IMR-90 (cell line): ENCODE results near the gene OR6N2. TPM values are rescaled to one million over a fixed set of nuclear protein-coding genes. Genes with fewer than 3 reads are reported as not detected.

ENCODE experiments used
- ATAC-seq: fragments of 200-7000 bp; cut with Tn5 transposase; 2 replicates; pipeline ENCODE4 v1.9.1; 2020; ENCODE audit warnings: low read depth, mild to moderate bottlenecking, moderate library complexity
- Bru-seq: library from RNA; stranded (reverse); fragments of 400-500 nt; gene quantifications from one replicate; lab custom pipeline; 2021; lab: Mats Ljungman, UMichigan
- BruChase-seq, 2 experiments: library from RNA; stranded (reverse); fragments of 400-500 nt; gene quantifications; one replicate each; lab custom pipeline; 2021; lab: Mats Ljungman, UMichigan
- BruUV-seq: library from RNA; stranded (reverse); fragments of 400-500 nt; replicated peaks from 2 replicates; lab custom pipeline; 2021; lab: Mats Ljungman, UMichigan
- CTCF ChIA-PET: fragments of 300-600 bp; formaldehyde crosslinking; extraction: SDS; loops from one replicate; lab custom pipeline; 2021; ENCODE audit warnings: antibody characterized with exemption; lab: Yijun Ruan, JAX
- POLR2A ChIA-PET: fragments of 300-600 bp; sonication (Branson Sonifier 250); formaldehyde crosslinking; loops from one replicate; lab custom pipeline; 2022; ENCODE audit warnings: antibody characterized with exemption; ENCODE audit not compliant: unreplicated experiment; lab: Charles Lee
- DNase-seq: peaks from one replicate; pipeline ENCODE4 v3.0.0; 2013
- H2AFZ ChIP-seq: replicated peaks from 2 replicates; pipeline ENCODE3; 2013; ENCODE audit warnings: low read length, mild to moderate bottlenecking; ENCODE audit not compliant: poor library complexity
- H2AK5ac ChIP-seq: 2 replicates; pipeline ENCODE4 v1.6.1; 2013; ENCODE audit warnings: low read depth, low read length, inconsistent platforms
- H2AK9ac ChIP-seq: replicated peaks from 2 replicates; pipeline ENCODE3; 2013; ENCODE audit warnings: mild to moderate bottlenecking, low read depth, low read length, moderate library complexity; ENCODE audit not compliant: poor library complexity
- H2BK120ac ChIP-seq: 2 replicates; pipeline ENCODE4 v1.6.1; 2013; ENCODE audit warnings: low read depth, low read length, inconsistent platforms
- H2BK15ac ChIP-seq: 3 replicates; pipeline ENCODE4 v1.6.1; 2013; ENCODE audit warnings: low read depth, low read length, inconsistent platforms
- H2BK20ac ChIP-seq: 2 replicates; pipeline ENCODE4 v1.6.1; 2013; ENCODE audit warnings: low read depth, mild to moderate bottlenecking, inconsistent platforms, low read length, moderate library complexity
- H2BK5ac ChIP-seq: 2 replicates; pipeline ENCODE4 v1.6.1; 2013; ENCODE audit warnings: mild to moderate bottlenecking, low read depth, low read length, inconsistent platforms; ENCODE audit not compliant: poor library complexity, severe bottlenecking
- H3K14ac ChIP-seq: replicated peaks from 2 replicates; pipeline ENCODE4 v1.6.1; 2013; ENCODE audit warnings: low read depth, low read length, inconsistent platforms
- H3K18ac ChIP-seq: 2 replicates; pipeline ENCODE4 v1.6.1; 2013; ENCODE audit warnings: low read depth, low read length, control low read depth
- H3K23ac ChIP-seq: 2 replicates; pipeline ENCODE4 v1.6.1; 2013; ENCODE audit warnings: low read depth, low read length, inconsistent platforms
- H3K27ac ChIP-seq: 2 replicates; pipeline ENCODE4 v1.5.1; 2013; ENCODE audit warnings: mild to moderate bottlenecking, control low read depth, low read length; ENCODE audit not compliant: insufficient read depth
- H3K27me3 ChIP-seq: 2 replicates; pipeline ENCODE4 v1.6.1; 2013; ENCODE audit warnings: low read length; ENCODE audit not compliant: control insufficient read depth, insufficient read depth
- H3K36me3 ChIP-seq: 2 replicates; pipeline ENCODE4 v1.6.1; 2013; ENCODE audit warnings: low read length, mixed read lengths; ENCODE audit not compliant: control insufficient read depth, insufficient read depth
- H3K4ac ChIP-seq: 2 replicates; pipeline ENCODE4 v1.6.1; 2013; ENCODE audit warnings: low read depth, low read length, inconsistent platforms
- H3K4me1 ChIP-seq: 2 replicates; pipeline ENCODE4 v1.6.1; 2013; ENCODE audit warnings: low read length, mixed read lengths; ENCODE audit not compliant: control insufficient read depth, insufficient read depth
- H3K4me2 ChIP-seq: 2 replicates; pipeline ENCODE4 v1.6.1; 2013; ENCODE audit warnings: low read depth, mild to moderate bottlenecking, control low read depth, low read length, moderate library complexity
- H3K4me3 ChIP-seq: 2 replicates; pipeline ENCODE4 v1.5.1; 2013; ENCODE audit warnings: low read depth, mild to moderate bottlenecking, control low read depth, low read length, moderate library complexity; ENCODE audit not compliant: insufficient read depth
- H3K56ac ChIP-seq: 2 replicates; pipeline ENCODE4 v1.6.1; 2013; ENCODE audit warnings: low read length, inconsistent platforms; ENCODE audit not compliant: insufficient read depth; ENCODE audit errors: extremely low read depth
- H3K79me1 ChIP-seq, 2 experiments: 2 replicates each; pipeline ENCODE4 v1.6.1; 2013; ENCODE audit warnings: low read length in 2 of 2, inconsistent platforms in 1 of 2, low read depth in 1 of 2
- H3K9ac ChIP-seq: 2 replicates; pipeline ENCODE4 v1.6.1; 2013; ENCODE audit warnings: low read depth, low read length, control low read depth
- H3K9me1 ChIP-seq: 2 replicates; pipeline ENCODE4 v1.6.1; 2013; ENCODE audit warnings: low read length, inconsistent platforms; ENCODE audit not compliant: insufficient read depth
- H3K9me3 ChIP-seq: 2 replicates; pipeline ENCODE4 v1.6.1; 2013; ENCODE audit warnings: low read length; ENCODE audit not compliant: control insufficient read depth, insufficient read depth
- H4K20me1 ChIP-seq: 2 replicates; pipeline ENCODE4 v1.6.1; 2013; ENCODE audit warnings: low read length, inconsistent platforms; ENCODE audit not compliant: insufficient read depth
- H4K5ac ChIP-seq: 2 replicates; pipeline ENCODE4 v1.6.1; 2013; ENCODE audit warnings: mild to moderate bottlenecking, low read depth, low read length, control low read depth
- H4K8ac ChIP-seq, 2 experiments: 2 replicates each; pipeline ENCODE4 v1.6.1; 2013; ENCODE audit warnings: low read depth in 2 of 2, low read length in 2 of 2, control low read depth in 1 of 2, inconsistent platforms in 1 of 2
- H4K91ac ChIP-seq: 2 replicates; pipeline ENCODE4 v1.6.1; 2013; ENCODE audit warnings: low read depth, low read length, inconsistent platforms; ENCODE audit not compliant: insufficient read depth
- CHD1 ChIP-seq: IDR thresholded peaks from 2 replicates; pipeline ENCODE4 v1.6.1; 2012; ENCODE audit warnings: low read depth, low read length, improper control_type of control experiment
- MAZ ChIP-seq: IDR thresholded peaks from 2 replicates; pipeline ENCODE4 v1.6.1; 2012; ENCODE audit warnings: low read depth, mild to moderate bottlenecking, low read length, improper control_type of control experiment, moderate library complexity, borderline replicate concordance
- POLR2A ChIP-seq: IDR thresholded peaks from 2 replicates; pipeline ENCODE4 v1.6.1; 2012; ENCODE audit warnings: mild to moderate bottlenecking, low read depth, low read length
- RAD21 ChIP-seq: IDR thresholded peaks from 2 replicates; pipeline ENCODE4 v1.6.1; 2012; ENCODE audit warnings: low read length, improper control_type of control experiment
- dilution Hi-C: fragments of 300-500 bp; cut with HindIII; formaldehyde crosslinking; loops from one replicate; pipeline ENCODE4 v1.14.3; 2018; ENCODE audit warnings: low sequenced_read_pairs; ENCODE audit not compliant: unreplicated experiment
- in situ Hi-C: fragments of 300-500 bp; cut with MboI; formaldehyde crosslinking; loops from 3 replicates; pipeline ENCODE4 v1.14.3; 2019; ENCODE audit warnings: low sequenced_read_pairs, inconsistent platforms, mixed read lengths
- intact Hi-C: fragments of 100-400 bp; cut with micrococcal nuclease; formaldehyde crosslinking; loops from 2 replicates; pipeline ENCODE4 v1.10.0; 2022
- long read RNA-seq: library from polyadenylated mRNA; unstranded; transcript quantifications from one replicate; pipeline ENCODE4 v2.0.0, GENCODE V29; 2021; ENCODE audit not compliant: unreplicated experiment
- polyA plus RNA-seq, 3 experiments: library from polyadenylated mRNA; depleted of rRNA; stranded (reverse); fragments of >200 nt; gene quantifications; 2 replicates each; pipeline ENCODE4 v1.2.3, GENCODE V29; 2012; ENCODE audit warnings: low replicate concordance in 1 of 3
- total RNA-seq: library from RNA; depleted of rRNA; stranded (reverse); fragments of >200 nt; gene quantifications from 2 replicates; pipeline ENCODE4 v1.2.3, GENCODE V29; 2012; rRNA removed
- TF ChIP-seq, protein P1 (sequence below): fragments of 150-350 bp; IDR thresholded peaks from 2 replicates; pipeline ENCODE4 v1.6.1; 2017; ENCODE audit warnings: mild to moderate bottlenecking, antibody characterized with exemption, low read length, low read depth
- TF ChIP-seq, protein P2 (sequence below): conservative IDR thresholded peaks from 2 replicates; pipeline ENCODE4 v1.5.1; 2012; ENCODE audit warnings: mild to moderate bottlenecking, low read depth, low read length, improper control_type of control experiment

The OR6N2 gene, protein sequence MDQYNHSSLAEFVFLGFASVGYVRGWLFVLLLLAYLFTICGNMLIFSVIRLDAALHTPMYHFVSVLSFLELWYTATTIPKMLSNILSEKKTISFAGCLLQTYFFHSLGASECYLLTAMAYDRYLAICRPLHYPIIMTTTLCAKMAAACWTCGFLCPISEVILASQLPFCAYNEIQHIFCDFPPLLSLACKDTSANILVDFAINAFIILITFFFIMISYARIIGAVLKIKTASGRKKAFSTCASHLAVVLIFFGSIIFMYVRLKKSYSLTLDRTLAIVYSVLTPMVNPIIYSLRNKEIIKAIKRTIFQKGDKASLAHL
- not detected in 2 replicates for total RNA-seq
- not detected in 2 replicates for polyA plus RNA-seq (2012; rRNA removed)
- polyA plus RNA-seq (2012; cell fraction: cytosol; rRNA removed): not detected in 2 replicates
- not detected in 2 replicates for polyA plus RNA-seq (2012; cell fraction: nucleus; rRNA removed; ENCODE audit: low replicate concordance)
- Bru-seq, nascent RNA: not detected
- BruChase-seq, experiment 1, labeled RNA remaining after a 6-hour chase: not detected
- BruChase-seq, experiment 2, labeled RNA remaining after a 2-hour chase: not detected
- long read RNA-seq: 0 reads

DNA sequence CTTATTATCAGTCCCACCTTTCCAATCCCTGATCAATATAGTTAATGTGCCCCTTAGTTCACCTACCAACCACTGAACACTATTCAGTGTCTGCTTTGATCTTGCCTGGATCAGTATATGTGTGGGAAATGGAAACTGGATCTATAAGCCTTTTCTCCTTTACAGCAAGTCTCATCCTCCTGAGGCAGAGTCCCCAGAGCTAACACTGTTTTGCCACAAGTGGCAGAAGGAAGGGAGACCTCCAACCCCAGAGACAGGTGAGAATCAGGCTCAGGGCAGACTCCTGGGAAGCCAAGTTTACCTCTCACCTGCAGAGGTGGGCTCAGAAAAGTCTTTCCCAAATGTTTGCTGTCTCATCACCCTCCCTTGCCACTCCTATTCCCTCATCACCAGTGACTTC lies at the start of gene OR6N2:
Gene OR6N2, minus strand, starts transcription at position 101 of the 400 bp plus-strand sequence. CDS start 3,569 bp downstream, outside the sequence.
- H3K18ac ChIP-seq: no peak within 1 kb of the TSS
- H3K23ac ChIP-seq: no peak within 1 kb of the TSS
- TF ChIP-seq, protein P1, sequence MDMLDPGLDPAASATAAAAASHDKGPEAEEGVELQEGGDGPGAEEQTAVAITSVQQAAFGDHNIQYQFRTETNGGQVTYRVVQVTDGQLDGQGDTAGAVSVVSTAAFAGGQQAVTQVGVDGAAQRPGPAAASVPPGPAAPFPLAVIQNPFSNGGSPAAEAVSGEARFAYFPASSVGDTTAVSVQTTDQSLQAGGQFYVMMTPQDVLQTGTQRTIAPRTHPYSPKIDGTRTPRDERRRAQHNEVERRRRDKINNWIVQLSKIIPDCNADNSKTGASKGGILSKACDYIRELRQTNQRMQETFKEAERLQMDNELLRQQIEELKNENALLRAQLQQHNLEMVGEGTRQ: no peak
- TF ChIP-seq RAD21 (no peak), CHD1 (no peak), MAZ (no peak), POLR2A (no peak)
- TF ChIP-seq, protein P2, sequence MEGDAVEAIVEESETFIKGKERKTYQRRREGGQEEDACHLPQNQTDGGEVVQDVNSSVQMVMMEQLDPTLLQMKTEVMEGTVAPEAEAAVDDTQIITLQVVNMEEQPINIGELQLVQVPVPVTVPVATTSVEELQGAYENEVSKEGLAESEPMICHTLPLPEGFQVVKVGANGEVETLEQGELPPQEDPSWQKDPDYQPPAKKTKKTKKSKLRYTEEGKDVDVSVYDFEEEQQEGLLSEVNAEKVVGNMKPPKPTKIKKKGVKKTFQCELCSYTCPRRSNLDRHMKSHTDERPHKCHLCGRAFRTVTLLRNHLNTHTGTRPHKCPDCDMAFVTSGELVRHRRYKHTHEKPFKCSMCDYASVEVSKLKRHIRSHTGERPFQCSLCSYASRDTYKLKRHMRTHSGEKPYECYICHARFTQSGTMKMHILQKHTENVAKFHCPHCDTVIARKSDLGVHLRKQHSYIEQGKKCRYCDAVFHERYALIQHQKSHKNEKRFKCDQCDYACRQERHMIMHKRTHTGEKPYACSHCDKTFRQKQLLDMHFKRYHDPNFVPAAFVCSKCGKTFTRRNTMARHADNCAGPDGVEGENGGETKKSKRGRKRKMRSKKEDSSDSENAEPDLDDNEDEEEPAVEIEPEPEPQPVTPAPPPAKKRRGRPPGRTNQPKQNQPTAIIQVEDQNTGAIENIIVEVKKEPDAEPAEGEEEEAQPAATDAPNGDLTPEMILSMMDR: no peak
- H3K9me1 ChIP-seq: no peaks in the 10 kb centered on the region
- no peaks in the 10 kb centered on the region for H3K27me3 ChIP-seq
- H2AFZ ChIP-seq: no peak within 1 kb of the TSS
- intact Hi-C loops (no loop called here), in situ Hi-C loops (no loop called here), dilution Hi-C loops (no loop called here)
- H3K9me3 ChIP-seq: no peaks in the 10 kb centered on the region
- no peak within 1 kb of the TSS for H3K4me2 ChIP-seq
- no peaks in the 10 kb centered on the region for H3K4me1 ChIP-seq
- no peak within 1 kb of the TSS for H4K5ac ChIP-seq
- no peak within 1 kb of the TSS for H3K4me3 ChIP-seq
- H3K14ac ChIP-seq: no peak within 1 kb of the TSS
- no peak within 1 kb of the TSS for H3K56ac ChIP-seq
- no peak within 1 kb of the TSS for H4K8ac ChIP-seq
- no peak within 1 kb of the TSS for H4K91ac ChIP-seq
- H2BK5ac ChIP-seq: no peak within 1 kb of the TSS
- no peaks in the 10 kb centered on the region for H4K20me1 ChIP-seq
- ChIA-PET CTCF (no interaction called here), POLR2A (no interaction called here)
- H3K4ac ChIP-seq: no peak within 1 kb of the TSS
- no peak within 1 kb of the TSS for H2BK15ac ChIP-seq
- no peak within 1 kb of the TSS for H2BK120ac ChIP-seq
- H3K9ac ChIP-seq: no peak within 1 kb of the TSS
- no peak for ATAC-seq
- no TSS peak for BruUV-seq
- no peaks in the 10 kb centered on the region for H3K36me3 ChIP-seq
- H2BK20ac ChIP-seq: no peak within 1 kb of the TSS
- H3K79me1 ChIP-seq: no peaks in the 10 kb centered on the region
- DNase-seq: no peak
- no peak within 1 kb of the TSS for H2AK9ac ChIP-seq
- H2AK5ac ChIP-seq: no peak within 1 kb of the TSS
- no peak within 1 kb of the TSS for H3K27ac ChIP-seq
